Measurements from ENCODE around the gene PARD3.

PARD3 gene

GRCh38 chr10:34649385-34649784 lies 165.7 kb downstream of the PARD3 start:
- H3K4me1 ChIP-seq (ENCODE audit: insufficient read depth, low read length, poor library complexity, severe bottlenecking), result peaks cover 9% of the 10 kb centered on the region
- peaks cover 9% of the 10 kb centered on the region for H4K20me1 ChIP-seq (ENCODE audit: insufficient read depth, low read length, poor library complexity, severe bottlenecking)
- no peak overlapping the region for H3K9ac ChIP-seq (ENCODE audit: low read depth, low read length, poor library complexity, severe bottlenecking)
- no peaks in the 10 kb centered on the region for H3K9me2 ChIP-seq (replicated peaks; ENCODE audit: low read depth, low read length)
- H3K27me3 ChIP-seq (ENCODE audit: insufficient read depth, low read length, poor library complexity, severe bottlenecking), result no peaks in the 10 kb centered on the region
- H3K4me2 ChIP-seq (ENCODE audit: low read depth, low read length, poor library complexity, severe bottlenecking), result no peak overlapping the region
- TF ChIP-seq EZH2phosphoT487 (IDR thresholded peaks at IDR 0.05; ENCODE audit: borderline replicate concordance), result no peak
- TF ChIP-seq CTCF (conservative IDR thresholded peaks at IDR 0.05; ENCODE audit: low read length), result no peak
- H3K9me3 ChIP-seq (ENCODE audit: insufficient read depth, low read depth, low read length), result no peaks in the 10 kb centered on the region
- peaks cover 58% of the 10 kb centered on the region for H3K79me2 ChIP-seq (ENCODE audit: insufficient read depth, low read length)
- H3K4me3 ChIP-seq (ENCODE audit: low read length, poor library complexity, severe bottlenecking), result no peak overlapping the region
- no peak overlapping the region for H2AFZ ChIP-seq (ENCODE audit: low read length)
- no peaks in the 10 kb centered on the region for H3K36me3 ChIP-seq (ENCODE audit: insufficient read depth, low read length)
- no peaks in the 10 kb centered on the region for H3F3A ChIP-seq (ENCODE audit: low read depth)

GRCh38 chr10:34648919-34649318 lies 166.2 kb downstream of the PARD3 start:
- Histone ChIP-seq H3K4me3 (ENCODE audit: low read length, poor library complexity, severe bottlenecking) (no peak overlapping the region), H4K20me1 (ENCODE audit: insufficient read depth, low read length, poor library complexity, severe bottlenecking) (peaks cover 9% of the 10 kb centered on the region), H3K4me2 (ENCODE audit: low read depth, low read length, poor library complexity, severe bottlenecking) (no peak overlapping the region), H3K9me3 (ENCODE audit: insufficient read depth, low read depth, low read length) (no peaks in the 10 kb centered on the region), H3K4me1 (ENCODE audit: insufficient read depth, low read length, poor library complexity, severe bottlenecking) (peaks cover 9% of the 10 kb centered on the region), H3F3A (ENCODE audit: low read depth) (no peaks in the 10 kb centered on the region), H2AFZ (ENCODE audit: low read length) (no peak overlapping the region), H3K9me2 (replicated peaks; ENCODE audit: low read depth, low read length) (no peaks in the 10 kb centered on the region), H3K36me3 (ENCODE audit: insufficient read depth, low read length) (no peaks in the 10 kb centered on the region), H3K27me3 (ENCODE audit: insufficient read depth, low read length, poor library complexity, severe bottlenecking) (no peaks in the 10 kb centered on the region), H3K79me2 (ENCODE audit: insufficient read depth, low read length) (peaks cover 55% of the 10 kb centered on the region), H3K9ac (ENCODE audit: low read depth, low read length, poor library complexity, severe bottlenecking) (no peak overlapping the region)
- TF ChIP-seq CTCF (conservative IDR thresholded peaks at IDR 0.05; ENCODE audit: low read length) (no peak), EZH2phosphoT487 (IDR thresholded peaks at IDR 0.05; ENCODE audit: borderline replicate concordance) (no peak)

- H3K9me3 ChIP-seq (ENCODE audit: insufficient read depth, low read depth, low read length), result no peaks in the 10 kb centered on the region
- H3K27me3 ChIP-seq (ENCODE audit: insufficient read depth, low read length, poor library complexity, severe bottlenecking), result no peaks in the 10 kb centered on the region
- H2AFZ ChIP-seq (ENCODE audit: low read length), result no peak overlapping the region
- no peaks in the 10 kb centered on the region for H3K9me2 ChIP-seq (replicated peaks; ENCODE audit: low read depth, low read length)
- peaks cover 55% of the 10 kb centered on the region for H3K79me2 ChIP-seq (ENCODE audit: insufficient read depth, low read length)
- peaks cover 7% of the 10 kb centered on the region for H3K4me1 ChIP-seq (ENCODE audit: insufficient read depth, low read length, poor library complexity, severe bottlenecking)
- TF ChIP-seq CTCF (conservative IDR thresholded peaks at IDR 0.05; ENCODE audit: low read length) (no peak), EZH2phosphoT487 (IDR thresholded peaks at IDR 0.05; ENCODE audit: borderline replicate concordance) (no peak)
- no peak overlapping the region for H3K4me2 ChIP-seq (ENCODE audit: low read depth, low read length, poor library complexity, severe bottlenecking)
- no peaks in the 10 kb centered on the region for H3F3A ChIP-seq (ENCODE audit: low read depth)
- no peak overlapping the region for H3K4me3 ChIP-seq (ENCODE audit: low read length, poor library complexity, severe bottlenecking)
- H4K20me1 ChIP-seq (ENCODE audit: insufficient read depth, low read length, poor library complexity, severe bottlenecking), result peaks cover 9% of the 10 kb centered on the region
- H3K36me3 ChIP-seq (ENCODE audit: insufficient read depth, low read length), result no peaks in the 10 kb centered on the region
- no peak overlapping the region for H3K9ac ChIP-seq (ENCODE audit: low read depth, low read length, poor library complexity, severe bottlenecking)
These were observed 166.9 kb downstream of the PARD3 start for GRCh38 chr10:34647875-34648865.

All from Loucy (cell line).